Left ventricle myocardium inferior (tissue), 1 donor: ENCODE measurements around the gene TM4SF18. TPM values are rescaled to one million over a fixed set of nuclear protein-coding genes. Genes with fewer than 3 reads are reported as not detected.
A peak's percentile ranks its signal among the peaks of the same experiment; 100 is the strongest.

Experiments
- DNase-seq: peaks from one replicate; pipeline ENCODE4 v3.0.0-alpha.2; 2020
- H3K27ac ChIP-seq: fragments of 200-600 bp; replicated peaks from 2 replicates; pipeline ENCODE4 v1.8.0; 2021
- H3K27me3 ChIP-seq: fragments of 200-600 bp; 2 replicates; pipeline ENCODE4 v1.8.0; 2021; ENCODE audit warnings: low read depth
- H3K36me3 ChIP-seq: fragments of 200-600 bp; 2 replicates; pipeline ENCODE4 v1.8.0; 2021
- H3K4me1 ChIP-seq: fragments of 200-600 bp; 2 replicates; pipeline ENCODE4 v1.8.0; 2021
- H3K4me3 ChIP-seq: fragments of 200-600 bp; 2 replicates; pipeline ENCODE4 v1.8.0; 2021; ENCODE audit warnings: mild to moderate bottlenecking, moderate library complexity
- H3K9me3 ChIP-seq: fragments of 200-600 bp; replicated peaks from 2 replicates; pipeline ENCODE4 v1.8.0; 2021
- CTCF ChIP-seq: fragments of 200-600 bp; IDR thresholded peaks from 2 replicates; pipeline ENCODE4 v1.8.0; 2021; ENCODE audit warnings: antibody characterized with exemption, mild to moderate bottlenecking, borderline replicate concordance
- intact Hi-C: fragments of 100-400 bp; cut with micrococcal nuclease; formaldehyde crosslinking; loops from one replicate; pipeline ENCODE4 v1.11.0; 2022
- total RNA-seq: library from RNA; stranded (reverse); fragmentation: NEBNext Ultra II Directional; extraction: Animal tissue kit (Norgen Biotek cat#: 25700); gene quantifications from one replicate; pipeline ENCODE4 v1.2.1, GENCODE V29; 2021
- donor health status: DM: no; HTN: yes; CAD: no; lungs with severe emphysema.

The TM4SF18 gene
- total RNA-seq, 1 donor from 2014 or later = 11.2 TPM

- Histone ChIP-seq H3K4me1 (peaks cover 84% of the 10 kb centered on the region), H3K4me3 (peak overlapping the region; percentile 69), H3K36me3 (peaks cover 65% of the 10 kb centered on the region), H3K9me3 (no peaks in the 10 kb centered on the region), H3K27ac (peak overlapping the region; percentile 90), H3K27me3 (no peaks in the 10 kb centered on the region)
- TF ChIP-seq CTCF = no peak
- intact Hi-C loops = no loop called here
- no peak for DNase-seq
Measured at GRCh38 chr3:149371001-149371722, 37.7 kb upstream of the TM4SF18 start.

GRCh38 chr3:149369991-149370866 lies 36.8 kb upstream of the TM4SF18 start:
- no peak for DNase-seq
- Histone ChIP-seq H3K27ac (peak overlapping the region; percentile 90), H3K36me3 (peaks cover 61% of the 10 kb centered on the region), H3K4me3 (peak overlapping the region; percentile 69), H3K27me3 (no peaks in the 10 kb centered on the region), H3K9me3 (no peaks in the 10 kb centered on the region), H3K4me1 (peaks cover 74% of the 10 kb centered on the region)
- intact Hi-C loops = no loop called here
- TF ChIP-seq CTCF = no peak

GRCh38 chr3:149368674-149369497 lies 35.5 kb upstream of the TM4SF18 start:
- H3K4me3 ChIP-seq = no peak overlapping the region
- H3K9me3 ChIP-seq = no peaks in the 10 kb centered on the region
- H3K27ac ChIP-seq = peak overlapping the region; percentile 90
- H3K4me1 ChIP-seq = peaks cover 61% of the 10 kb centered on the region
- DNase-seq = no peak
- H3K36me3 ChIP-seq = peaks cover 48% of the 10 kb centered on the region
- intact Hi-C loops = no loop called here
- no peaks in the 10 kb centered on the region for H3K27me3 ChIP-seq
- no peak for TF ChIP-seq CTCF

GRCh38 chr3:149368201-149368673 lies 34.8 kb upstream of the TM4SF18 start:
- H3K36me3 ChIP-seq = peaks cover 41% of the 10 kb centered on the region
- peaks cover 54% of the 10 kb centered on the region for H3K4me1 ChIP-seq
- no peak for DNase-seq
- H3K27ac ChIP-seq = no peak overlapping the region
- H3K9me3 ChIP-seq = no peaks in the 10 kb centered on the region
- no peak for TF ChIP-seq CTCF
- no peaks in the 10 kb centered on the region for H3K27me3 ChIP-seq
- intact Hi-C loops = no loop called here
- H3K4me3 ChIP-seq = no peak overlapping the region
